GM12801 (cell line): ENCODE data around the gene LIPH.

ENCODE experiments used
- TF ChIP-seq, protein P1 (sequence below): IDR thresholded peaks from one replicate; pipeline ENCODE4 v1.5.1; 2011; ENCODE audit warnings: control low read depth; ENCODE audit not compliant: insufficient read length; ENCODE audit errors: extremely low read depth

Gene LIPH

DNA sequence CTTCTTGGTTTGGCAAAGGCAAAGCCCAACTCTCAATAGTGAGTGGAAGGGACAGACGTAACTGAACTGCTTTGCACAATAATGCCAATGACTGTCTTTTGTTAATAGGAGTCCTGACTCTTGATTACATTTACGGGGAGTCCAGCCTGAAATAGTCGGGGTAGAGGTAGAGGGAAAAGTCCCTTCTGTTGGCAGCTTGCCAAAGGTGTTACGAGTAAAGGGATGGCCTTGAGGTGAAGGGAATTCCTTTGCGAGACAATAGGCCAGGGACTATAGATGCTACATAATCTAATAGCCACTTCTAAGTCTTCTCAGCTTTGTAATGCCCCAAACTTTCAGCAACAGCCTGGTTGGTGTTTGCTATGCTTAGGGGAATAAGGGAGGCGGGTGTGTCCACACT, 31.5 kb upstream of the LIPH start:
- TF ChIP-seq, protein P1, sequence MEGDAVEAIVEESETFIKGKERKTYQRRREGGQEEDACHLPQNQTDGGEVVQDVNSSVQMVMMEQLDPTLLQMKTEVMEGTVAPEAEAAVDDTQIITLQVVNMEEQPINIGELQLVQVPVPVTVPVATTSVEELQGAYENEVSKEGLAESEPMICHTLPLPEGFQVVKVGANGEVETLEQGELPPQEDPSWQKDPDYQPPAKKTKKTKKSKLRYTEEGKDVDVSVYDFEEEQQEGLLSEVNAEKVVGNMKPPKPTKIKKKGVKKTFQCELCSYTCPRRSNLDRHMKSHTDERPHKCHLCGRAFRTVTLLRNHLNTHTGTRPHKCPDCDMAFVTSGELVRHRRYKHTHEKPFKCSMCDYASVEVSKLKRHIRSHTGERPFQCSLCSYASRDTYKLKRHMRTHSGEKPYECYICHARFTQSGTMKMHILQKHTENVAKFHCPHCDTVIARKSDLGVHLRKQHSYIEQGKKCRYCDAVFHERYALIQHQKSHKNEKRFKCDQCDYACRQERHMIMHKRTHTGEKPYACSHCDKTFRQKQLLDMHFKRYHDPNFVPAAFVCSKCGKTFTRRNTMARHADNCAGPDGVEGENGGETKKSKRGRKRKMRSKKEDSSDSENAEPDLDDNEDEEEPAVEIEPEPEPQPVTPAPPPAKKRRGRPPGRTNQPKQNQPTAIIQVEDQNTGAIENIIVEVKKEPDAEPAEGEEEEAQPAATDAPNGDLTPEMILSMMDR, result no peak

- TF ChIP-seq, protein P1, result no peak
These were observed 30.5 kb upstream of the LIPH start for GRCh38 chr3:185582871-185583270.

DNA sequence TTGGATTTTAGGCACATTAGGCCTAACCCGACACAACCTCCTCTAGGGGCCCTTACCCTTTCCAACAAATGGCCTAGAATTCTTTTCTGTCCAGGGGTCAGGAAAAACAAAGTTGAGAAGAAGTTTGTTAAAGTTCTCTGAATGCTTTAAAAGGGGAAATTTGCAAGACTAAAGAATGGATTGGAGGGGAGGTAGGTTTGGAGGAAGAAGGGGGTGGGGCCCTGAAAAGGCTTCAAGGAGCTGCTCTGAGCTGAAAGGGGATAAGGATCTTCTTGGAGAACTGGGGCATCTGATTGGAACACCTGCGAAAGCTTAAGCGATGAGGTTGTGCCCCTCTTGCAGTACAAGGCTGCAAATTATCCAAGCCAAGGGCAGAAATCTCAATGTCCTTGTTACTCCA, 29.8 kb upstream of the LIPH start:
- TF ChIP-seq, protein P1, result no peak

GRCh38 chr3:185572183-185572582, 19.8 kb upstream of the LIPH start:
- TF ChIP-seq, protein P1, result no peak

GRCh38 chr3:185561958-185562357, 9.6 kb upstream of the LIPH start:
- TF ChIP-seq, protein P1, result no peak

GRCh38 chr3:185561374-185561943, 9.1 kb upstream of the LIPH start:
- TF ChIP-seq, protein P1, result no peak

- TF ChIP-seq, protein P1, result no peak
These were observed 8.3 kb upstream of the LIPH start for GRCh38 chr3:185560676-185561075.
